ENCODE data around the gene PHACTR3.

The PHACTR3 gene

DNA sequence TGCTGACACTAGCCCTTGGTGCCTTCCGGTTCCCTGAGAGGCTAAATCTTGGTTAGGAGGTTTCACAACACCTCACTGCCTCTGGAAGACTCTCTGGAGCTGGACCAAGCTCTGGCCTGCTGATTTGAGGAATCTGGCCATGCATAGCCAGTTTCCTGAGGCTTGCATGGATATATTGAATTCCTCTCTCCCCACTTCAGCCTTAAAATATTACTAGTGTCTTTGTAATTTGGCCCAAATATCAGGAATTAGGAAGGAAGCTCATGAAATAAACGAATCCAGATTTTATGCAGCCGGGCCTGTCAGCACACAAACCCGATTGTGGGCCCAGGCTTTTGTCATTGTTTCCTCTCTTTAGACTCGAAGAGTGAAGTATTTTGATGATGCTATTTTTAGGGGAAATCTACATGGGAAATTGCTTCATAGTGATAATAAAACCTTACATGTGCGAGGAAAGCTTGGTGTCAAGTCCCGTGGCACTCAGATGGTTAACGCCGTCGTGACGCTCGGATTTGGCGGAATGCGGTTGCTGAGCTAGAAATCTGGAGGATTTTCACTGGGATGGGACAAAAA, 144.4 kb downstream of the PHACTR3 start:
- peak in 1 of 2 donors; percentile 35 for DNase-seq
- H3K9me3 ChIP-seq = no peaks in the 10 kb centered on the region
- peaks cover 0 to 11% of the 10 kb centered on the region in 2 donors for H3K27me3 ChIP-seq
- no peak overlapping the region for H3K4me3 ChIP-seq
- intact Hi-C loops (cut with DNase I; ENCODE audit: low total_unique reads) = no loop called here
- H3K27ac ChIP-seq = peak overlapping the region in 1 of 2 donors; percentile 29
- peaks cover 0 to 40% (median 31%) of the 10 kb centered on the region in 4 donors for H3K4me1 ChIP-seq
- H3K36me3 ChIP-seq = no peaks in the 10 kb centered on the region
- TF ChIP-seq, protein P1, sequence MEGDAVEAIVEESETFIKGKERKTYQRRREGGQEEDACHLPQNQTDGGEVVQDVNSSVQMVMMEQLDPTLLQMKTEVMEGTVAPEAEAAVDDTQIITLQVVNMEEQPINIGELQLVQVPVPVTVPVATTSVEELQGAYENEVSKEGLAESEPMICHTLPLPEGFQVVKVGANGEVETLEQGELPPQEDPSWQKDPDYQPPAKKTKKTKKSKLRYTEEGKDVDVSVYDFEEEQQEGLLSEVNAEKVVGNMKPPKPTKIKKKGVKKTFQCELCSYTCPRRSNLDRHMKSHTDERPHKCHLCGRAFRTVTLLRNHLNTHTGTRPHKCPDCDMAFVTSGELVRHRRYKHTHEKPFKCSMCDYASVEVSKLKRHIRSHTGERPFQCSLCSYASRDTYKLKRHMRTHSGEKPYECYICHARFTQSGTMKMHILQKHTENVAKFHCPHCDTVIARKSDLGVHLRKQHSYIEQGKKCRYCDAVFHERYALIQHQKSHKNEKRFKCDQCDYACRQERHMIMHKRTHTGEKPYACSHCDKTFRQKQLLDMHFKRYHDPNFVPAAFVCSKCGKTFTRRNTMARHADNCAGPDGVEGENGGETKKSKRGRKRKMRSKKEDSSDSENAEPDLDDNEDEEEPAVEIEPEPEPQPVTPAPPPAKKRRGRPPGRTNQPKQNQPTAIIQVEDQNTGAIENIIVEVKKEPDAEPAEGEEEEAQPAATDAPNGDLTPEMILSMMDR (IDR thresholded peaks at IDR 0.05) = no peak

DNA sequence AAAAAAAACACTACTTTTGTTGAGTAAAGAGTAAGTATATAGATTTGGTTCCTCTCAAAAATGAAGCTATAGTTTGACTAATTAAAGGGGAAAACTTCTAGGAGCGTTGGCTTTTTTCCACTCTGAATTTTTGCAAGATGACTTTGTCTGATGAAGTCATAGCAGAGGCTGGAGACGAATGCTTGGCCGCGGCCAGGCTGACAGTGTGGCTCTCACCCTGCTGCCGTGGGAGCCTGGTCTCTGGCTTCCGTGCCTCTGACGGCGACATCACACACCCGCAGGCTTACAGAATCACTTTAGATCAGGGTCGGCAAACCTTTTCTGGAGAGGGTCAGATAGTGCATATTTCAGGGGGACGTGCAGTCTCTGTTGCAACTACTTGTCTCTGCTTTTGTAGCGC, 145.0 kb downstream of the PHACTR3 start:
- Histone ChIP-seq H3K27me3 (peaks cover 0 to 17% of the 10 kb centered on the region in 2 donors), H3K9me3 (no peaks in the 10 kb centered on the region), H3K36me3 (no peaks in the 10 kb centered on the region), H3K4me3 (no peak overlapping the region), H3K4me1 (peaks cover 0 to 40% (median 31%) of the 10 kb centered on the region in 4 donors), H3K27ac (peak overlapping the region in 1 of 2 donors; percentile 29)
- intact Hi-C loops (cut with DNase I; ENCODE audit: low total_unique reads) = no loop called here
- no peak for DNase-seq
- TF ChIP-seq, protein P1 (IDR thresholded peaks at IDR 0.05) = no peak

DNA sequence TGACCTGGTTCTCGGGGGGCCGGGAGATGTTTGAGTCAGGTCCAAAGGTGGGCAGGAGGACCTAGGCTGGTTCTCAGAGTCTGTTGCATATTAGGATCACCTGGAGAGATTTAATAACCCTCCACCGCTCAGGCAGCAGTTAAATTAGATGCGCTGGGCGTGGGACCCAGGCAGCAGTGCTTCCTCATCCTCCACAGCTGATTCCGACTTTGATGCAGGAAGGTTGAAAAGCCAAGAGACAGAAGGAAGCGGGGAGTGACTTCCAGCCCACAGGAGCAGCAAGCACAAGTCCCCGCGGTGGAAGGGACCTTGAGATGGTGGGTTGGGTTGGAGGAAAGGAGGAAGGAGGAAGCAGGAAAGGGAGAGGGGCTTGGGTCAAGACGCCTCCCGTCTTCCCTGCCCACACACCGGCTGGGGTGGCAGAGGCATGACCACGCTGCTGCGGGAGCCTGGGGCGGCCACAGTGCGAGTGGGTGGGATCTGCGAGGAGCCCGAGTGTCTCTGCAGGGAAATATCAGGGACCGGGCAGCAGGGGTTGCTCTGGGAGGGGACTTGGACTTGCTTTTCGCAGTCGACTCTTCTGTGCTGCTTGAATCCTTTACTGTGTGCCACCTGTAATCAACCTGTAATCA, 146.0 kb downstream of the PHACTR3 start:
- no peaks in the 10 kb centered on the region for H3K9me3 ChIP-seq
- DNase-seq = no peak
- TF ChIP-seq, protein P1 (IDR thresholded peaks at IDR 0.05) = no peak
- intact Hi-C loops (cut with DNase I; ENCODE audit: low total_unique reads) = loop anchor here (5.0 kb wide), 1 partner anchor 178 kb away; no protein-coding TSS in a partner anchor
- H3K36me3 ChIP-seq = no peaks in the 10 kb centered on the region
- peaks cover 0 to 27% of the 10 kb centered on the region in 2 donors for H3K27me3 ChIP-seq
- H3K4me1 ChIP-seq = peaks cover 0 to 40% (median 31%) of the 10 kb centered on the region in 4 donors
- no peak overlapping the region for H3K4me3 ChIP-seq
- no peak overlapping the region for H3K27ac ChIP-seq

DNA sequence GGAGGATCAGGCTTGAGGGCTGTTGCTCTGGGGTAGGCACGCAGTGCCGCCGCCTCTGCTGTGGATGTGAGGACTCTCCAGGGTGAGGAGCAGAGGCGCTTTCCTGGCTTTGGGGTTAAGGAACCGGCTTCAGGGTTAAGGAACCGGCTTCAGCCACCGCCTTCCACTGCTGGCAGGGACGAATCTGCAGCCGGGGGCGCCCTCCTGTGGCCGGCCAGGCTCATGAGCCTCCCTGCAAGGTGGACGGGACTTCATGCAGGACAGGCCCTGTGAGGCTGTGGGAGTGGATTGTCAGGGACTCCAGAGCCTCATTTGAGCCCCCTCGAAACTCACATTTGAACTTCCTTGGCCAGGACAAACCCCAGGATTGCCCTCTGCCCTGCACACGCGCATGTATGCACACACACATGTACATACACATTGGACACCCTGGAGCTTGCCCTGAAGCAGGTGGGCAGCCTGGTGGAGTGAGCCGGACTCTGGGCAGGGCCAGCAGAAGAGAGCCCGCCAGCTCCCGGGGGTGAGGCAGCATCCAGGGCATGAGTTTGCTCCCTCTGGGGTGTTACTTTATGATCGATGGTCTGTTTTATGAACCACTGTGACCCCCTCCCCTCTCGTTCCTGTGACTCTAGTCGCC, 146.9 kb downstream of the PHACTR3 start:
- TF ChIP-seq, protein P1 (IDR thresholded peaks at IDR 0.05) = peak; percentile 59 to 67
- Histone ChIP-seq H3K4me1 (peaks cover 0 to 40% (median 31%) of the 10 kb centered on the region in 4 donors), H3K36me3 (no peaks in the 10 kb centered on the region), H3K4me3 (no peak overlapping the region), H3K27ac (no peak overlapping the region), H3K9me3 (no peaks in the 10 kb centered on the region), H3K27me3 (peaks cover 0 to 35% of the 10 kb centered on the region in 2 donors)
- intact Hi-C loops (cut with DNase I; ENCODE audit: low total_unique reads) = loop anchor here (5.0 kb wide), 1 partner anchor 179 kb away; no protein-coding TSS in a partner anchor
- DNase-seq = peak; percentile 60 to 74

DNA sequence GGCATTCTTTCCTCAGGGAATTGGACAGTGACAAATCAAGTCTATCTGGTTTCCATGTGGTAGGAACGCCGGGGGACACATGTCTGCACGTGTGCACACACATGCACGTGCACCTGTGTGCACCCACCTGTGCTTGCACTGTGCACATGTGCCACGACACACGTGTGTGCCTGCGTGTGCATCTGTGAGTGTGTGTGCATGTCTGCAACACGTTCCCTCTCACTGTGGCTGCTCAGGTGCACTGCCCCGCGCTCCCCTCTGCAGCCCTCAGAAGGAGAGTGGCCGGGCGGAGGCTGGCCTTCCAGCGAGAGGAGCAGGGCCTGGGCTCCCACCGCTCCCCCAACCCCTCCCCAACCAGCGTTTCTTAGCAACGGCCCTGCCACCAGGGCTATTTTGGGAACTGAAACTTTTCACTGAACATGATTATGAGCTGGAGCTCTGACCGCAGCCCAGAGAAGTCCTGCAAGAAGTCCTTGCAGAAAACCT, 147.8 kb downstream of the PHACTR3 start:
- intact Hi-C loops (cut with DNase I; ENCODE audit: low total_unique reads) = loop anchor here (5.0 kb wide), 1 partner anchor 180 kb away; no protein-coding TSS in a partner anchor
- TF ChIP-seq, protein P1 (IDR thresholded peaks at IDR 0.05) = no peak
- Histone ChIP-seq H3K4me3 (no peak overlapping the region), H3K27ac (no peak overlapping the region), H3K4me1 (peaks cover 0 to 40% (median 31%) of the 10 kb centered on the region in 4 donors), H3K27me3 (peaks cover 0 to 44% of the 10 kb centered on the region in 2 donors), H3K9me3 (no peaks in the 10 kb centered on the region), H3K36me3 (no peaks in the 10 kb centered on the region)
- DNase-seq = no peak

Data from tibial artery (tissue), 4 donors.